GM12892 (cell line): Measurements from ENCODE around the gene OR1D5.

ENCODE experiments used
- POLR2A ChIP-seq: IDR thresholded peaks from 2 replicates; pipeline ENCODE4 v1.6.1; 2011; ENCODE audit warnings: low read depth, low read length, control low read depth
- POLR2AphosphoS5 ChIP-seq: IDR thresholded peaks from 2 replicates; pipeline ENCODE4 v1.6.1; 2011; ENCODE audit warnings: low read depth, low read length, control low read depth
- TAF1 ChIP-seq: IDR thresholded peaks from 2 replicates; pipeline ENCODE4 v1.6.1; 2011; ENCODE audit warnings: low read depth, mild to moderate bottlenecking, control low read depth, low read length, borderline replicate concordance

- TF ChIP-seq TAF1 (no peak), POLR2A (no peak), POLR2AphosphoS5 (no peak)
These were observed 24.5 kb downstream of the OR1D5 start for GRCh38 chr17:3038941-3039340.
